ENCODE data around the gene MLXIP. TPM values are rescaled to one million over a fixed set of nuclear protein-coding genes. Genes with fewer than 3 reads are reported as not detected.
A peak's percentile ranks its signal among the peaks of the same experiment; 100 is the strongest.

MLXIP gene
- total and polyA plus RNA-seq, 2 of the 13 experiments (the other 11 are each of a cell fraction or from before 2014, with no cell fraction given) = 5.3 to 6.7 TPM

- TF ChIP-seq TFDP2 (CRISPR knock-in tag; IDR thresholded peaks at IDR 0.05) (peak; percentile 68), KLF9 (CRISPR knock-in tag; IDR thresholded peaks at IDR 0.05; ENCODE audit: low read depth) (no peak), SRY (CRISPR knock-in tag; IDR thresholded peaks at IDR 0.05) (no peak), NFE2L1 (CRISPR knock-in tag; IDR thresholded peaks at IDR 0.05; ENCODE audit: borderline replicate concordance) (no peak), CBX2 (IDR thresholded peaks at IDR 0.05; ENCODE audit: low read depth, low read length) (no peak), CBX2 (CRISPR knock-in tag; IDR thresholded peaks at IDR 0.05; ENCODE audit: low read depth) (no peak), CREBL2 (CRISPR knock-in tag; IDR thresholded peaks at IDR 0.05; ENCODE audit: borderline replicate concordance) (no peak), ZBTB7B (CRISPR knock-in tag; IDR thresholded peaks at IDR 0.05) (no peak), U2AF2 (IDR thresholded peaks at IDR 0.05; ENCODE audit: low read depth, low read length) (no peak), MTA3 (CRISPR knock-in tag; IDR thresholded peaks at IDR 0.05) (no peak), ZSCAN5A (CRISPR knock-in tag; IDR thresholded peaks at IDR 0.05; ENCODE audit: borderline replicate concordance) (no peak), HIVEP1 (CRISPR knock-in tag; IDR thresholded peaks at IDR 0.05) (0 out of 2 replicates have a peak, but pooled peaks have one; percentile 27), ZNF367 (CRISPR knock-in tag; IDR thresholded peaks at IDR 0.05; ENCODE audit: borderline replicate concordance) (no peak), HNF4A (CRISPR knock-in tag; IDR thresholded peaks at IDR 0.05) (no peak; the same call in 1 of the 2 replicates), KIAA2018 (CRISPR knock-in tag; IDR thresholded peaks at IDR 0.05; ENCODE audit: borderline replicate concordance) (no peak), ZNF558 (CRISPR knock-in tag; IDR thresholded peaks at IDR 0.05; ENCODE audit: borderline replicate concordance) (no peak), PBX3 (CRISPR knock-in tag; IDR thresholded peaks at IDR 0.05; ENCODE audit: borderline replicate concordance) (no peak)
Measured at GRCh38 chr12:122062832-122063693, 15.5 kb upstream of the MLXIP start (continued).
